OCI-LY7 (cell line): ENCODE measurements around the gene TSHZ3. TPM values are rescaled to one million over a fixed set of nuclear protein-coding genes. Genes with fewer than 3 reads are reported as not detected.

Experiments used
- BruUV-seq: library from RNA; stranded (reverse); fragments of 400-500 nt; replicated peaks from 2 replicates; lab custom pipeline; 2021; lab: Mats Ljungman, UMichigan
- CTCF ChIA-PET: fragments of 300-600 bp; sonication (Branson Sonifier 250); formaldehyde crosslinking; loops from one replicate; lab custom pipeline; 2022; ENCODE audit warnings: antibody characterized with exemption; ENCODE audit not compliant: unreplicated experiment; lab: Charles Lee
- POLR2A ChIA-PET: fragments of 300-600 bp; sonication (Branson Sonifier 250); formaldehyde crosslinking; loops from one replicate; lab custom pipeline; 2022; ENCODE audit warnings: antibody characterized with exemption; lab: Charles Lee
- DNase-seq: peaks from one replicate; pipeline ENCODE4 v3.0.0-alpha.2; 2015; ENCODE audit warnings: low spot score
- H2AFZ ChIP-seq: fragments of 200-600 bp; sonication (generic), shearing (Covaris generic); 2 replicates; pipeline ENCODE4 v1.6.1; 2014; ENCODE audit warnings: mild to moderate bottlenecking, antibody characterized with exemption, low read length, moderate library complexity
- H3K27ac ChIP-seq: fragments of 200-600 bp; sonication (generic); 2 replicates; pipeline ENCODE4 v1.5.1; 2014; ENCODE audit warnings: mixed run types, low read depth, mild to moderate bottlenecking, moderate library complexity, low read length, inconsistent platforms; ENCODE audit not compliant: poor library complexity, severe bottlenecking
- H3K36me3 ChIP-seq: fragments of 200-600 bp; sonication (generic); 2 replicates; pipeline ENCODE4 v1.6.1; 2014; ENCODE audit warnings: mild to moderate bottlenecking, antibody characterized with exemption, low read length, moderate library complexity, mixed read lengths; ENCODE audit not compliant: insufficient read depth
- H3K4me1 ChIP-seq: fragments of 200-600 bp; sonication (generic); 2 replicates; pipeline ENCODE4 v1.5.1; 2014; ENCODE audit warnings: mild to moderate bottlenecking, low read length; ENCODE audit not compliant: insufficient read depth, poor library complexity, severe bottlenecking
- H3K4me2 ChIP-seq: fragments of 200-600 bp; sonication (generic); 2 replicates; pipeline ENCODE4 v1.6.1; 2014; ENCODE audit warnings: mild to moderate bottlenecking, low read length
- H3K4me3 ChIP-seq: fragments of 200-600 bp; sonication (generic); 2 replicates; pipeline ENCODE4 v1.5.1; 2014; ENCODE audit warnings: mild to moderate bottlenecking, low read depth, low read length; ENCODE audit not compliant: poor library complexity, severe bottlenecking
- H3K79me2 ChIP-seq: fragments of 200-600 bp; sonication (generic); 2 replicates; pipeline ENCODE4 v1.6.1; 2016; ENCODE audit warnings: low read depth, mild to moderate bottlenecking, low read length, moderate library complexity, mixed read lengths; ENCODE audit not compliant: insufficient read depth
- H3K9me2 ChIP-seq: fragments of 200-600 bp; sonication (generic); 2 replicates; pipeline ENCODE4 v1.6.1; 2016; ENCODE audit warnings: mild to moderate bottlenecking, low read length, mixed read lengths; ENCODE audit not compliant: insufficient read depth
- H3K9me3 ChIP-seq: fragments of 200-600 bp; sonication (generic); 2 replicates; pipeline ENCODE4 v1.6.1; 2014; ENCODE audit warnings: mild to moderate bottlenecking, mixed run types, low read length, mixed read lengths
- H4K20me1 ChIP-seq: fragments of 200-600 bp; sonication (generic); 2 replicates; pipeline ENCODE4 v1.6.1; 2014; ENCODE audit warnings: mild to moderate bottlenecking, antibody characterized with exemption, low read length, moderate library complexity, mixed read lengths; ENCODE audit not compliant: insufficient read depth
- CTCF ChIP-seq: fragments of 200-600 bp; sonication (generic); conservative IDR thresholded peaks from 2 replicates; pipeline ENCODE4 v1.5.1; 2014; ENCODE audit warnings: mild to moderate bottlenecking, antibody characterized with exemption, low read length, moderate library complexity, mixed read lengths
- EZH2phosphoT487 ChIP-seq: fragments of 200-600 bp; sonication (generic); IDR thresholded peaks from 2 replicates; pipeline ENCODE4 v1.6.1; 2018; ENCODE audit warnings: low read depth, borderline replicate concordance, mild to moderate bottlenecking, mixed run types, antibody characterized with exemption, low read length, moderate library complexity, mixed read lengths
- intact Hi-C: fragments of 100-400 bp; cut with micrococcal nuclease; formaldehyde crosslinking; loops from one replicate; pipeline ENCODE4 v1.10.0; 2022; ENCODE audit not compliant: unreplicated experiment
- total RNA-seq, 2 experiments: library from RNA; depleted of rRNA in 1 of 2; stranded (reverse); fragments of >200 nt in 1 of 2; shearing (Covaris generic) in 1 of 2; gene quantifications; 2 replicates each; pipeline ENCODE4 v1.2.3, GENCODE V29; 2014 to 2022

The TSHZ3 gene
- total RNA-seq, 2 experiments from 2014 or later = not detected

- no peak for TF ChIP-seq EZH2phosphoT487
- TF ChIP-seq CTCF = no peak
- no TSS peak for BruUV-seq
- no peak for DNase-seq
- no peak overlapping the region for H2AFZ ChIP-seq
- H3K27ac ChIP-seq = no peak overlapping the region
- H3K9me3 ChIP-seq = no peaks in the 10 kb centered on the region
- no peaks in the 10 kb centered on the region for H3K9me2 ChIP-seq
- H3K4me3 ChIP-seq = no peak overlapping the region
- no peaks in the 10 kb centered on the region for H3K36me3 ChIP-seq
- intact Hi-C loops = no loop called here
- no peaks in the 10 kb centered on the region for H4K20me1 ChIP-seq
- no peak overlapping the region for H3K4me2 ChIP-seq
- ChIA-PET POLR2A (interaction anchor here (1.9 kb wide), 1 partner anchor 16 kb away, joined by 6 read pairs; no protein-coding TSS in a partner anchor), CTCF (no interaction called here)
- no peaks in the 10 kb centered on the region for H3K79me2 ChIP-seq
- no peaks in the 10 kb centered on the region for H3K4me1 ChIP-seq
Measured at GRCh38 chr19:31378404-31378803, 29.2 kb upstream of the TSHZ3 start.

GRCh38 chr19:31377736-31378135, 28.5 kb upstream of the TSHZ3 start:
- Histone ChIP-seq H3K4me1 (no peaks in the 10 kb centered on the region), H3K9me3 (no peaks in the 10 kb centered on the region), H3K79me2 (no peaks in the 10 kb centered on the region), H3K27ac (no peak overlapping the region), H3K4me2 (no peak overlapping the region), H2AFZ (no peak overlapping the region), H3K4me3 (no peak overlapping the region), H4K20me1 (no peaks in the 10 kb centered on the region), H3K36me3 (no peaks in the 10 kb centered on the region), H3K9me2 (no peaks in the 10 kb centered on the region)
- ChIA-PET CTCF (no interaction called here), POLR2A (no interaction called here)
- TF ChIP-seq CTCF (no peak), EZH2phosphoT487 (no peak)
- BruUV-seq = no TSS peak
- intact Hi-C loops = no loop called here
- DNase-seq = no peak

GRCh38 chr19:31372246-31372781, 23.1 kb upstream of the TSHZ3 start:
- no peaks in the 10 kb centered on the region for H3K36me3 ChIP-seq
- no peaks in the 10 kb centered on the region for H3K9me2 ChIP-seq
- no peak overlapping the region for H3K4me2 ChIP-seq
- BruUV-seq = no TSS peak
- no peak overlapping the region for H3K27ac ChIP-seq
- intact Hi-C loops = no loop called here
- no peak for TF ChIP-seq CTCF
- TF ChIP-seq EZH2phosphoT487 = no peak
- H2AFZ ChIP-seq = no peak overlapping the region
- ChIA-PET CTCF (no interaction called here), POLR2A (interaction anchor here (1.0 kb wide), 1 partner anchor 207 kb away, joined by 3 read pairs; no protein-coding TSS in a partner anchor)
- H3K79me2 ChIP-seq = no peaks in the 10 kb centered on the region
- H3K4me1 ChIP-seq = no peaks in the 10 kb centered on the region
- no peaks in the 10 kb centered on the region for H3K9me3 ChIP-seq
- no peak overlapping the region for H3K4me3 ChIP-seq
- no peak for DNase-seq
- no peaks in the 10 kb centered on the region for H4K20me1 ChIP-seq
